Endothelial cell of umbilical vein (primary cell): ENCODE measurements around the gene PSPN.

Experiments used
- CTCF ChIP-seq, 2 donors: IDR thresholded peaks; 1 replicate in 1 of 2; 2 replicates in 1 of 2; pipeline ENCODE4 v1.5.1; 2011; ENCODE audit warnings: low read length in 2 of 2, mild to moderate bottlenecking in 2 of 2, moderate library complexity in 2 of 2, control low read depth in 1 of 2, inconsistent platforms in 1 of 2, low read depth in 1 of 2; ENCODE audit not compliant: insufficient read depth in 1 of 2; ENCODE audit errors: extremely low read depth in 1 of 2
- EZH2 ChIP-seq: IDR thresholded peaks from 2 replicates; pipeline ENCODE4 v1.6.1; 2012; ENCODE audit warnings: borderline replicate concordance, low read depth, mild to moderate bottlenecking, moderate library complexity, low read length, inconsistent platforms; ENCODE audit not compliant: severe bottlenecking
- MYC ChIP-seq: IDR thresholded peaks from one replicate; pipeline ENCODE4 v1.6.1; 2011; ENCODE audit warnings: mild to moderate bottlenecking, low read depth, low read length
- POLR2A ChIP-seq: IDR thresholded peaks from 2 replicates; pipeline ENCODE4 v1.6.1; 2012; ENCODE audit warnings: low read depth, mild to moderate bottlenecking, control low read depth, low read length
- POLR2AphosphoS5 ChIP-seq: IDR thresholded peaks from 2 replicates; pipeline ENCODE4 v1.6.1; 2012; ENCODE audit warnings: low read depth, mild to moderate bottlenecking, control low read depth, low read length, moderate library complexity; ENCODE audit not compliant: insufficient read depth
- TF ChIP-seq, protein P1 (sequence below): IDR thresholded peaks from 2 replicates; pipeline ENCODE4 v1.6.1; 2011; ENCODE audit not compliant: insufficient read depth, insufficient read length

- TF ChIP-seq POLR2A (no peak), CTCF (IDR thresholded peaks at IDR 0.05; ENCODE audit: extremely low read depth in 1 of 2, insufficient read depth in 1 of 2, low read depth in 1 of 2, low read length in 2 of 2) (no peak), MYC (no peak), EZH2 (no peak), POLR2AphosphoS5 (no peak)
- TF ChIP-seq, protein P1, sequence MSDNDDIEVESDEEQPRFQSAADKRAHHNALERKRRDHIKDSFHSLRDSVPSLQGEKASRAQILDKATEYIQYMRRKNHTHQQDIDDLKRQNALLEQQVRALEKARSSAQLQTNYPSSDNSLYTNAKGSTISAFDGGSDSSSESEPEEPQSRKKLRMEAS: no peak
Measured at GRCh38 chr19:6359568-6360341, 16.0 kb downstream of the PSPN start.
